GM18505 (cell line): Measurements from ENCODE around the gene BEST1.
"Not testable (repeated sequence)": the region's sequence is repeated elsewhere in the genome, so short reads cannot be mapped to it uniquely, and the experiment has no call there.

Experiments
- ATAC-seq: cut with Tn5 transposase; IDR thresholded peaks from one replicate; pipeline ENCODE4 v1.9.1; 2021; ENCODE audit not compliant: unreplicated experiment
- POLR2A ChIP-seq: IDR thresholded peaks from 4 replicates; pipeline ENCODE4 v1.6.1; 2011; ENCODE audit warnings: borderline replicate concordance; ENCODE audit not compliant: insufficient read depth, insufficient read length; ENCODE audit errors: extremely low read depth

The BEST1 gene

GRCh38 chr11:61976813-61977475 is 26.8 kb downstream of the BEST1 start:
- ATAC-seq: no peak
- TF ChIP-seq POLR2A: no peak

- no peak for TF ChIP-seq POLR2A
- ATAC-seq: no peak
Measured at GRCh38 chr11:61978703-61979661, 28.8 kb downstream of the BEST1 start.

- TF ChIP-seq POLR2A: no peak
- ATAC-seq: no peak
Measured at GRCh38 chr11:61980783-61981541, 30.8 kb downstream of the BEST1 start.

GRCh38 chr11:61983419-61983818 is 33.3 kb downstream of the BEST1 start:
- ATAC-seq: no peak
- TF ChIP-seq POLR2A: no peak

- no peak for ATAC-seq
- no peak for TF ChIP-seq POLR2A
Measured at GRCh38 chr11:61985869-61986268, 35.7 kb downstream of the BEST1 start.

- no peak for ATAC-seq
- TF ChIP-seq POLR2A: no peak
Measured at GRCh38 chr11:61994981-61995380, 44.8 kb downstream of the BEST1 start.

GRCh38 chr11:61996933-61997332 is 46.8 kb downstream of the BEST1 start:
- TF ChIP-seq POLR2A: no peak
- no peak for ATAC-seq

GRCh38 chr11:61999141-61999975 is 49.2 kb downstream of the BEST1 start:
- no peak for ATAC-seq
- TF ChIP-seq POLR2A: no peak

- no peak for ATAC-seq
Measured at GRCh38 chr11:62000539-62001446, 50.6 kb downstream of the BEST1 start.

GRCh38 chr11:62001450-62002191 is 51.5 kb downstream of the BEST1 start:
- TF ChIP-seq POLR2A: no peak
- ATAC-seq: no peak

More at GRCh38 chr11:62000539-62001446, 50.6 kb downstream of the BEST1 start:
- TF ChIP-seq POLR2A: no peak

- ATAC-seq: not testable (repeated sequence)
Measured at GRCh38 chr11:62002283-62002682, 52.1 kb downstream of the BEST1 start.
